GM23338 (cell line): ENCODE data around the gene TRIM42. TPM values are rescaled to one million over a fixed set of nuclear protein-coding genes. Genes with fewer than 3 reads are reported as not detected.

Experiments
- ATAC-seq: fragments of 200-7000 bp; cut with Tn5 transposase; 3 replicates; pipeline ENCODE4 v1.9.1; 2020
- DNase-seq: peaks from one replicate; pipeline ENCODE4 v3.0.0-alpha.2; 2015; ENCODE audit warnings: low spot score
- H2AFZ ChIP-seq: fragments of 200-600 bp; sonication (generic); 2 replicates; pipeline ENCODE4 v1.8.0; 2016; ENCODE audit warnings: antibody characterized with exemption, mild to moderate bottlenecking, moderate library complexity
- H3F3A ChIP-seq: fragments of 200-600 bp; sonication (generic); replicated peaks from 2 replicates; pipeline ENCODE4 v1.8.0; 2017; ENCODE audit warnings: antibody characterized with exemption, mixed run types, low read depth
- H3K27ac ChIP-seq: fragments of 200-600 bp; sonication (generic); 2 replicates; pipeline ENCODE4 v1.6.1; 2016; ENCODE audit warnings: low read depth
- H3K27me3 ChIP-seq: fragments of 200-600 bp; sonication (generic); 2 replicates; pipeline ENCODE4 v1.8.0; 2016; ENCODE audit warnings: mild to moderate bottlenecking, mixed run types, moderate library complexity; ENCODE audit not compliant: insufficient read depth
- H3K36me3 ChIP-seq: fragments of 200-600 bp; sonication (generic); 2 replicates; pipeline ENCODE4 v1.8.0; 2016; ENCODE audit warnings: mild to moderate bottlenecking; ENCODE audit not compliant: insufficient read depth
- H3K4me1 ChIP-seq: fragments of 200-600 bp; sonication (generic); 2 replicates; pipeline ENCODE4 v1.8.0; 2016; ENCODE audit warnings: mild to moderate bottlenecking, moderate library complexity; ENCODE audit not compliant: insufficient read depth
- H3K4me2 ChIP-seq: fragments of 200-600 bp; sonication (generic); 2 replicates; pipeline ENCODE4 v1.7.1; 2017; ENCODE audit warnings: mixed run types
- H3K4me3 ChIP-seq: fragments of 200-600 bp; sonication (generic); 2 replicates; pipeline ENCODE4 v1.6.1; 2016; ENCODE audit warnings: mixed run types
- H3K79me2 ChIP-seq: fragments of 200-600 bp; sonication (generic); replicated peaks from 2 replicates; pipeline ENCODE4 v1.8.0; 2017; ENCODE audit warnings: mild to moderate bottlenecking; ENCODE audit not compliant: insufficient read depth
- H3K9me2 ChIP-seq: fragments of 200-600 bp; sonication (generic); 2 replicates; pipeline ENCODE4 v1.8.0; 2017; ENCODE audit not compliant: insufficient read depth
- H4K20me1 ChIP-seq: fragments of 200-600 bp; sonication (generic); replicated peaks from 2 replicates; pipeline ENCODE4 v1.8.0; 2017; ENCODE audit warnings: mild to moderate bottlenecking; ENCODE audit not compliant: insufficient read depth
- H3K27ac Mint-ChIP-seq: 2 replicates; pipeline ENCODE4 v1.8.0; 2020; ENCODE audit warnings: inconsistent platforms, mild to moderate bottlenecking, moderate library complexity, mixed read lengths
- H3K27me3 Mint-ChIP-seq: 3 replicates; pipeline ENCODE4 v1.8.0; 2022; ENCODE audit warnings: low read depth, mild to moderate bottlenecking, moderate library complexity, mixed read lengths, inconsistent platforms; ENCODE audit not compliant: insufficient read depth, poor library complexity
- H3K36me3 Mint-ChIP-seq: 3 replicates; pipeline ENCODE4 v1.8.0; 2021; ENCODE audit warnings: low read depth, mild to moderate bottlenecking, inconsistent platforms, moderate library complexity, mixed read lengths
- H3K4me1 Mint-ChIP-seq: 3 replicates; pipeline ENCODE4 v1.8.0; 2020; ENCODE audit warnings: mild to moderate bottlenecking, inconsistent platforms, mixed read lengths
- H3K4me3 Mint-ChIP-seq: 3 replicates; pipeline ENCODE4 v1.8.0; 2021; ENCODE audit warnings: moderate library complexity, mild to moderate bottlenecking, inconsistent platforms, mixed read lengths
- H3K9me3 Mint-ChIP-seq: 3 replicates; pipeline ENCODE4 v1.8.0; 2020; ENCODE audit warnings: moderate library complexity, mild to moderate bottlenecking, inconsistent platforms, mixed read lengths
- CREB1 ChIP-seq: fragments of 250-450 bp; sonication (Bioruptor Pico); IDR thresholded peaks from 2 replicates; pipeline ENCODE4 v1.5.0; 2020; ENCODE audit warnings: low read depth, mild to moderate bottlenecking, moderate library complexity
- EZH2phosphoT487 ChIP-seq: fragments of 200-600 bp; sonication (generic); IDR thresholded peaks from one replicate; pipeline ENCODE4 v1.8.1; 2018; ENCODE audit warnings: antibody characterized with exemption; ENCODE audit not compliant: unreplicated experiment
- JUNB ChIP-seq: IDR thresholded peaks from one replicate; pipeline ENCODE4 v1.6.1; 2016; ENCODE audit warnings: antibody characterized with exemption; ENCODE audit not compliant: unreplicated experiment
- NANOG ChIP-seq: IDR thresholded peaks from 2 replicates; pipeline ENCODE4 v1.6.1; 2016; ENCODE audit warnings: antibody characterized with exemption, borderline replicate concordance
- STAT1 ChIP-seq: IDR thresholded peaks from one replicate; pipeline ENCODE4 v1.6.1; 2016; ENCODE audit warnings: antibody characterized with exemption; ENCODE audit not compliant: unreplicated experiment
- ZNF114 ChIP-seq: fragments of 250-450 bp; sonication (Bioruptor Pico); IDR thresholded peaks from 2 replicates; pipeline ENCODE4 v1.5.0; 2020; ENCODE audit warnings: mild to moderate bottlenecking, moderate library complexity
- ZNF331 ChIP-seq: fragments of 250-450 bp; sonication (Bioruptor Pico); IDR thresholded peaks from 2 replicates; pipeline ENCODE4 v1.5.0; 2020; ENCODE audit warnings: low read depth, mild to moderate bottlenecking, moderate library complexity
- polyA plus RNA-seq: library from polyadenylated mRNA; unstranded; fragments of >200 nt; fragmentation: Nextera tagmentation; extraction: Ambion mirVana; gene quantifications from 2 replicates; pipeline ENCODE4 v1.2.1, GENCODE V29; 2016
- total RNA-seq: library from RNA; depleted of rRNA; stranded (reverse); fragments of >200 nt; shearing (Covaris generic); gene quantifications from 2 replicates; pipeline ENCODE4 v1.2.3, GENCODE V29; 2014
- TF ChIP-seq, protein P1 (sequence below): IDR thresholded peaks from one replicate; pipeline ENCODE4 v1.6.1; 2018; ENCODE audit warnings: antibody characterized with exemption; ENCODE audit not compliant: unreplicated experiment
- TF ChIP-seq, protein P2 (sequence below): IDR thresholded peaks from 2 replicates; pipeline ENCODE4 v1.6.1; 2016; ENCODE audit warnings: antibody characterized with exemption
- TF ChIP-seq, protein P3 (sequence below), 2 experiments: fragments of 200-600 bp in 1 of 2; sonication (generic) in 1 of 2; conservative IDR thresholded peaks; 2 replicates each; pipeline versions ENCODE4 v1.5.1 to v1.6.1; 2016 to 2017; ENCODE audit warnings: antibody characterized with exemption in 2 of 2, low read depth in 2 of 2, mild to moderate bottlenecking in 2 of 2, moderate library complexity in 1 of 2

TRIM42 gene
- total and polyA plus RNA-seq, 2 experiments from 2014 or later: not detected

DNA sequence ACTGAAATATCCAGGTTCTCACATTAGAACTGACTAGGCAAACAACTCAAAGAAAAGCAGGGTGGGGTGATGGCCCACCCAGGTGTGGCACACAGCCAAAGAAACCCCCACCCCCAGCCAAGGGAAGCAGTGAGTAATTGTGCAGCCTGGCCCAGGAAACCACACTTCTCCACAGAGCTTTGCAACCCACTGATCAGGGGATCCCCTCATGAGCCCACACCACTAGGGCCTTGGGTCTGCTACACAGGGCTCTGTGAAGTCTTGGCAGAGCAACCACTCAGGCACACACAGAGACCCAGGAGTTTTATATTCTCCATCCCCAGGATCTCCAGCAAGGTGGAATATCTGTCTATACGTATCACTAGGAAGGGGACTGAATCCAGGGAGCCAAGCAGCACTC is 22.2 kb upstream of the TRIM42 start (continued):
- TF ChIP-seq, protein P1, sequence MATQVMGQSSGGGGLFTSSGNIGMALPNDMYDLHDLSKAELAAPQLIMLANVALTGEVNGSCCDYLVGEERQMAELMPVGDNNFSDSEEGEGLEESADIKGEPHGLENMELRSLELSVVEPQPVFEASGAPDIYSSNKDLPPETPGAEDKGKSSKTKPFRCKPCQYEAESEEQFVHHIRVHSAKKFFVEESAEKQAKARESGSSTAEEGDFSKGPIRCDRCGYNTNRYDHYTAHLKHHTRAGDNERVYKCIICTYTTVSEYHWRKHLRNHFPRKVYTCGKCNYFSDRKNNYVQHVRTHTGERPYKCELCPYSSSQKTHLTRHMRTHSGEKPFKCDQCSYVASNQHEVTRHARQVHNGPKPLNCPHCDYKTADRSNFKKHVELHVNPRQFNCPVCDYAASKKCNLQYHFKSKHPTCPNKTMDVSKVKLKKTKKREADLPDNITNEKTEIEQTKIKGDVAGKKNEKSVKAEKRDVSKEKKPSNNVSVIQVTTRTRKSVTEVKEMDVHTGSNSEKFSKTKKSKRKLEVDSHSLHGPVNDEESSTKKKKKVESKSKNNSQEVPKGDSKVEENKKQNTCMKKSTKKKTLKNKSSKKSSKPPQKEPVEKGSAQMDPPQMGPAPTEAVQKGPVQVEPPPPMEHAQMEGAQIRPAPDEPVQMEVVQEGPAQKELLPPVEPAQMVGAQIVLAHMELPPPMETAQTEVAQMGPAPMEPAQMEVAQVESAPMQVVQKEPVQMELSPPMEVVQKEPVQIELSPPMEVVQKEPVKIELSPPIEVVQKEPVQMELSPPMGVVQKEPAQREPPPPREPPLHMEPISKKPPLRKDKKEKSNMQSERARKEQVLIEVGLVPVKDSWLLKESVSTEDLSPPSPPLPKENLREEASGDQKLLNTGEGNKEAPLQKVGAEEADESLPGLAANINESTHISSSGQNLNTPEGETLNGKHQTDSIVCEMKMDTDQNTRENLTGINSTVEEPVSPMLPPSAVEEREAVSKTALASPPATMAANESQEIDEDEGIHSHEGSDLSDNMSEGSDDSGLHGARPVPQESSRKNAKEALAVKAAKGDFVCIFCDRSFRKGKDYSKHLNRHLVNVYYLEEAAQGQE: no peak
- TF ChIP-seq ZNF114 (CRISPR knock-in tag): no peak

DNA sequence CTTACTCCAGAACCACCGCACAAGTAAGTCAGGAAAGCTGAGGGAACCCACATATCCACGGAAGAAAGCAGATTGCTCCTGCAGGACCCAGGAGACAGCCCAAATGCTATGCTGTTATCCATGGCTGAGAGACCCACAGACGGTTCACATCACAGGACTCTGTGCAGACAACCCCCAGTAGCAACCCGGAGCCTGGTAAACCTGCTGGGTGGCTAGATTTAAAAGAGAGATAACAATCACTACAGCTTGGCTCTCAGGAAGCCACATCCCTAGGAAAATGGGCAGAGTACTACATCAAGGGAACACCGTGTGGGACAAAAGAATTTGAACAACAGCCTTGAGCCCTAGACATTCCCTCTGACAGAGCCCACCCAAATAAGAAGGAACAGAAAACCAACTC is 13.8 kb upstream of the TRIM42 start:
- DNase-seq: no peak
- Histone ChIP-seq H3K27ac (no peak overlapping the region), H3K9me2 (0 out of 2 replicates have a peak, but pooled peaks cover 5% of the 10 kb centered on the region), H3K27me3 (no peaks in the 10 kb centered on the region), H3K79me2 (no peaks in the 10 kb centered on the region), H3K4me1 (no peaks in the 10 kb centered on the region), H3F3A (no peaks in the 10 kb centered on the region), H2AFZ (no peak overlapping the region), H4K20me1 (no peaks in the 10 kb centered on the region), H3K36me3 (no peaks in the 10 kb centered on the region), H3K4me3 (no peak overlapping the region), H3K4me2 (no peak overlapping the region)
- ATAC-seq: no peak
- Mint-ChIP-seq H3K27me3 (no peaks in the 10 kb centered on the region), H3K4me1 (no peaks in the 10 kb centered on the region), H3K27ac (no peak overlapping the region), H3K36me3 (no peaks in the 10 kb centered on the region), H3K9me3 (peaks cover 5% of the 10 kb centered on the region; the same call in 2 of the 3 replicates), H3K4me3 (no peak overlapping the region)
- TF ChIP-seq, protein P2, sequence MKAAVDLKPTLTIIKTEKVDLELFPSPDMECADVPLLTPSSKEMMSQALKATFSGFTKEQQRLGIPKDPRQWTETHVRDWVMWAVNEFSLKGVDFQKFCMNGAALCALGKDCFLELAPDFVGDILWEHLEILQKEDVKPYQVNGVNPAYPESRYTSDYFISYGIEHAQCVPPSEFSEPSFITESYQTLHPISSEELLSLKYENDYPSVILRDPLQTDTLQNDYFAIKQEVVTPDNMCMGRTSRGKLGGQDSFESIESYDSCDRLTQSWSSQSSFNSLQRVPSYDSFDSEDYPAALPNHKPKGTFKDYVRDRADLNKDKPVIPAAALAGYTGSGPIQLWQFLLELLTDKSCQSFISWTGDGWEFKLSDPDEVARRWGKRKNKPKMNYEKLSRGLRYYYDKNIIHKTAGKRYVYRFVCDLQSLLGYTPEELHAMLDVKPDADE: no peak
- TF ChIP-seq ZNF114 (CRISPR knock-in tag) (no peak), NANOG (no peak), STAT1 (no peak), ZNF331 (CRISPR knock-in tag) (no peak), CREB1 (CRISPR knock-in tag) (no peak), EZH2phosphoT487 (no peak), JUNB (no peak)
- TF ChIP-seq, protein P1: no peak
- TF ChIP-seq, protein P3, sequence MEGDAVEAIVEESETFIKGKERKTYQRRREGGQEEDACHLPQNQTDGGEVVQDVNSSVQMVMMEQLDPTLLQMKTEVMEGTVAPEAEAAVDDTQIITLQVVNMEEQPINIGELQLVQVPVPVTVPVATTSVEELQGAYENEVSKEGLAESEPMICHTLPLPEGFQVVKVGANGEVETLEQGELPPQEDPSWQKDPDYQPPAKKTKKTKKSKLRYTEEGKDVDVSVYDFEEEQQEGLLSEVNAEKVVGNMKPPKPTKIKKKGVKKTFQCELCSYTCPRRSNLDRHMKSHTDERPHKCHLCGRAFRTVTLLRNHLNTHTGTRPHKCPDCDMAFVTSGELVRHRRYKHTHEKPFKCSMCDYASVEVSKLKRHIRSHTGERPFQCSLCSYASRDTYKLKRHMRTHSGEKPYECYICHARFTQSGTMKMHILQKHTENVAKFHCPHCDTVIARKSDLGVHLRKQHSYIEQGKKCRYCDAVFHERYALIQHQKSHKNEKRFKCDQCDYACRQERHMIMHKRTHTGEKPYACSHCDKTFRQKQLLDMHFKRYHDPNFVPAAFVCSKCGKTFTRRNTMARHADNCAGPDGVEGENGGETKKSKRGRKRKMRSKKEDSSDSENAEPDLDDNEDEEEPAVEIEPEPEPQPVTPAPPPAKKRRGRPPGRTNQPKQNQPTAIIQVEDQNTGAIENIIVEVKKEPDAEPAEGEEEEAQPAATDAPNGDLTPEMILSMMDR (conservative IDR thresholded peaks at IDR 0.05; ENCODE audit: low read depth in 2 of 2): no peak
